ENCODE measurements around the gene PON1. TPM values are rescaled to one million over a fixed set of nuclear protein-coding genes. Genes with fewer than 3 reads are reported as not detected.

PON1 gene
- polyA plus RNA-seq, 2 donors: not detected

DNA sequence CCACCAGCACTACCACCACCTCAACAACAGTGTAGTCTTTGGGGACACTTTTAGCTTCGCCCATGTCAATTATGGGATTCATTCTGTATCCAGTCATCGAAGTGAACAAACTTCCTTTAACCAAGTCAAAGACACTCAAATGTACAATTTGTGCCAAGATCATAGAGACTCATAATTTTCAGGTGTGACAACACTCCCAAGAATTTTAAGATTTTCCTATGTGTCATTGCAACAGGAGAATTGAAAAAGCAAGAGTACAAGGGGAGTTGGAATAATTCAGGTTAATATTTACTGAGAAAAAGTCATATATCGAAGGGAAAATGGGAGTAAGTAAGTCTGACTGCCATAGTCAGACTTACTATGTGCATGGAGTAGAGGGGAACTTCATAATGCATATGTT is 26.2 kb downstream of the PON1 start:
- no peaks in the 10 kb centered on the region for H3K9me3 ChIP-seq (ENCODE audit: control insufficient read depth in 2 of 2, insufficient read depth in 1 of 2, low read depth in 1 of 2, low read length in 1 of 2)
- 90 to 93% methylated on average over 3 of the region's 3 CpGs for WGBS, 2 donors
- no peaks in the 10 kb centered on the region for H3K27me3 ChIP-seq (ENCODE audit: control insufficient read depth in 1 of 2, insufficient read depth in 2 of 2, low read length in 2 of 2)
- no peak overlapping the region for H3K27ac ChIP-seq (ENCODE audit: low read depth in 2 of 2, low read length in 1 of 2)
- no peak overlapping the region for H3K4me3 ChIP-seq (ENCODE audit: low read depth in 1 of 2, low read length in 2 of 2)
- H3K4me1 ChIP-seq (ENCODE audit: control insufficient read depth in 2 of 2, insufficient read depth in 2 of 2, low read length in 1 of 2): no peaks in the 10 kb centered on the region
- H3K36me3 ChIP-seq (ENCODE audit: control insufficient read depth in 2 of 2, insufficient read depth in 2 of 2, low read length in 1 of 2): no peaks in the 10 kb centered on the region

DNA sequence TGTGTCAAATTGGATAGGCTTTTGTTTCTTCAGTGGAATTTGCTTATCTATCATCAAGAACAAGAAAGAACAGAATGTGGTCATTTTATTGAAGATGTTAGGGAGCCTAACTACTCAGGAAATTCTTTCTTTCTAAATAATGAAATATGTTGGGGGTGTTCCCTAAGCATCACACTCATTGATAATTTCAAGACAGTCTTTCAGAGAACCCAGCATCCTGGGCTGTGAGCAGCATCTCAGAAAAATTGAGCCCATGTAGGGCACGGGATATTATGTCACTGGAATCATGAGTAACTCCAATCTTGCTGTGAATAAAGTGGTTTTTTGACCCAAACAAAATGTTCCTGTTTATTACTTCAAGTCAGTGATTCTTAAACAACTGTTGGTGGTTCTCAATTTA is 27.3 kb downstream of the PON1 start:
- H3K36me3 ChIP-seq (ENCODE audit: control insufficient read depth in 2 of 2, insufficient read depth in 2 of 2, low read length in 1 of 2): no peaks in the 10 kb centered on the region
- H3K27ac ChIP-seq (ENCODE audit: low read depth in 2 of 2, low read length in 1 of 2): no peak overlapping the region
- no peaks in the 10 kb centered on the region for H3K9me3 ChIP-seq (ENCODE audit: control insufficient read depth in 2 of 2, insufficient read depth in 1 of 2, low read depth in 1 of 2, low read length in 1 of 2)
- no peak overlapping the region for H3K4me3 ChIP-seq (ENCODE audit: low read depth in 1 of 2, low read length in 2 of 2)
- H3K27me3 ChIP-seq (ENCODE audit: control insufficient read depth in 1 of 2, insufficient read depth in 2 of 2, low read length in 2 of 2): no peaks in the 10 kb centered on the region
- no peaks in the 10 kb centered on the region for H3K4me1 ChIP-seq (ENCODE audit: control insufficient read depth in 2 of 2, insufficient read depth in 2 of 2, low read length in 1 of 2)
- WGBS, 2 donors: 67 to 69% methylated on average over 1 of the region's 1 CpG

DNA sequence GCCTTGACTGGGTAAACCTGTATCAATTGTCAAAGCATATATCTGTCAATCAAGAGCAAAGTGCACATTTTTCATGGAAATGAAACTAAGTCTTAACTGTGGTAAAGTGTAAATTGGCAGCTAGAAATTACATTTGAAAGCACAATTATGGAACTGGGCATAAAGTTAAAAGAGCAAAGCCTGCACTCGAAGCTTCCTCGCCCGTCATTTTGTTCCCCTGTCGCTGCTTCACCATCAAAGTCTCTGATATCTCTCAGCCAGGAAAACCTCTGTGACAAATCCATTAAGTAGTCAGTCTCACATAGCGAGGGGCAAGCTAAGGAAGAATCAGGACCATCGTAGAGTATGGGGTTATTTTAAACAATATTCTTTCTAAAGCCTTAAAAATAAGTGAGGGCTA is 27.9 kb downstream of the PON1 start:
- WGBS, 2 donors: 88 to 94% methylated on average over 6 of the region's 6 CpGs
- Histone ChIP-seq H3K27me3 (ENCODE audit: control insufficient read depth in 1 of 2, insufficient read depth in 2 of 2, low read length in 2 of 2) (no peaks in the 10 kb centered on the region), H3K9me3 (ENCODE audit: control insufficient read depth in 2 of 2, insufficient read depth in 1 of 2, low read depth in 1 of 2, low read length in 1 of 2) (no peaks in the 10 kb centered on the region), H3K4me1 (ENCODE audit: control insufficient read depth in 2 of 2, insufficient read depth in 2 of 2, low read length in 1 of 2) (no peaks in the 10 kb centered on the region), H3K4me3 (ENCODE audit: low read depth in 1 of 2, low read length in 2 of 2) (no peak overlapping the region), H3K27ac (ENCODE audit: low read depth in 2 of 2, low read length in 1 of 2) (no peak overlapping the region), H3K36me3 (ENCODE audit: control insufficient read depth in 2 of 2, insufficient read depth in 2 of 2, low read length in 1 of 2) (no peaks in the 10 kb centered on the region)

DNA sequence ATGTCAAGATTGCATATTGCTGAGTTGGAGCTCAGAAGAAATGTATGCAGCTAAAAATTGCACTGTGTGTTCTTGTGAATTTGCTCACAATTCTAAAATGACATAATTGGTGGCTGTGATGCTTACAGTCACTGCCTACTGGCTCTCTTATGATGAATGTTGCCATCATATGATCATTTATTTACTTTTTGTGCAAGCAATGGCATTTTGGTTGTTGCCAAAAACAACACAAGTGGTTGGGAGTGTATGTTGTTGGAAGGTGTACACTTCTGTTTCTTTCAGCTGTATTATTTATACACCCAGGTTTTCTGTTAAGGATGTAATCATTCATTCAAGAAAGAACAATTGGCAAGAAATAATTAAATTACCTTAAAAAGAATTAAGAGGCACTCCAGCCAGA is 28.9 kb downstream of the PON1 start:
- H3K9me3 ChIP-seq (ENCODE audit: control insufficient read depth in 2 of 2, insufficient read depth in 1 of 2, low read depth in 1 of 2, low read length in 1 of 2): no peaks in the 10 kb centered on the region
- H3K4me3 ChIP-seq (ENCODE audit: low read depth in 1 of 2, low read length in 2 of 2): no peak overlapping the region
- H3K4me1 ChIP-seq (ENCODE audit: control insufficient read depth in 2 of 2, insufficient read depth in 2 of 2, low read length in 1 of 2): no peaks in the 10 kb centered on the region
- no peak overlapping the region for H3K27ac ChIP-seq (ENCODE audit: low read depth in 2 of 2, low read length in 1 of 2)
- no peaks in the 10 kb centered on the region for H3K27me3 ChIP-seq (ENCODE audit: control insufficient read depth in 1 of 2, insufficient read depth in 2 of 2, low read length in 2 of 2)
- H3K36me3 ChIP-seq (ENCODE audit: control insufficient read depth in 2 of 2, insufficient read depth in 2 of 2, low read length in 1 of 2): no peaks in the 10 kb centered on the region

DNA sequence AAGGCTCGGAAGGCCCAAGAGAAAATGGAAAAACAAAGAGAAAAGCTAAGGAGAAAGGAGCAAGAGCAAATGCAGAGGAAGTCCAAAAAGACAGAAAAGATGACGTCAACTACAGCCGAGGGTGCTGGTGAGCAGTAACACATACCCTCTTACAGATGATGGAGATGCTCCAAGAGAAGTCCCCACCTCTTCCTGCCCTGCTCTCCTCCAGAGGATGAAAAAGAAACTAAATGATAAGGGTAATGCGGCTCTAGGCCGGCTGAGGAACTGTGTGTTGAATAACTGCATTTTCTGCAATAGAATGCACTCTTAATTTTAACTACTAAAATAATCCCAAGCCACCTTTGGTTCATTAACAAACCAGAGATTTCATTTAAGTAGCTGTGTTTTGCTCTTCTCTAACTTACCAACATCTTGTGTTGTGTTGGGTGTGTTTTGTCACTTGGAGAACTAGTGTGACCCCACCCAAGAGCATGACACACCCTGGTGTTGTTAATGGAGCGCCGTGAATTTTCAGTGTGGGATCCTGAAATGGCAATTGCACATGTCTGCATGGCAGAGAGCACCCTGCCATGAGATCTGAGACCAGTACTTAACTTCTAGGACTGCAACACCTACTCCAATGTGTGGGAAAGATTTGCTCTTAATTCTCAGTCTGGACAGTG is 34.0 kb downstream of the PON1 start:
- no peak overlapping the region for H3K27ac ChIP-seq (ENCODE audit: low read depth in 2 of 2, low read length in 1 of 2)
- no peaks in the 10 kb centered on the region for H3K4me1 ChIP-seq (ENCODE audit: control insufficient read depth in 2 of 2, insufficient read depth in 2 of 2, low read length in 1 of 2)
- H3K4me3 ChIP-seq (ENCODE audit: low read depth in 1 of 2, low read length in 2 of 2): no peak overlapping the region
- no peaks in the 10 kb centered on the region for H3K27me3 ChIP-seq (ENCODE audit: control insufficient read depth in 1 of 2, insufficient read depth in 2 of 2, low read length in 2 of 2)
- no peaks in the 10 kb centered on the region for H3K9me3 ChIP-seq (ENCODE audit: control insufficient read depth in 2 of 2, insufficient read depth in 1 of 2, low read depth in 1 of 2, low read length in 1 of 2)
- no peaks in the 10 kb centered on the region for H3K36me3 ChIP-seq (ENCODE audit: control insufficient read depth in 2 of 2, insufficient read depth in 2 of 2, low read length in 1 of 2)
- 92 to 95% methylated on average over 7 of the region's 7 CpGs for WGBS, 2 donors

DNA sequence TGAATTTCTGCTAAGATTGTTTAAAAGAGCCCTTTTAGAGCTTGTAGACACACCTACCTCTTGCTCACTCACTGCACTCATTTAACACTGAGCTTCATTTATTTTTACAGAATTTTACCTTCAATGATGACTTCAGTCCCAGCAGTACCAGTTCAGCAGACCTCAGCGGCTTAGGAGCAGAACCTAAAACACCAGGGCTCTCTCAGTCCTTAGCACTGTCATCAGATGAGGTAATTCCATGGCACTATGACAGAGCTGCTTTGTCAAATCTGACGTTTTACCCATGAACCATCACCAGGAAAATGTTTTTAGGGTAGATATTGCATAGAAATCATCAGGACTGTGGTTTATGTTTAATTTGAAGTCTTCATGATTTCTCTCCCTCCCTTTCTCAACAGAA is 38.2 kb downstream of the PON1 start:
- 55 to 67% methylated on average over 2 of the region's 2 CpGs for WGBS, 2 donors
- Histone ChIP-seq H3K36me3 (ENCODE audit: control insufficient read depth in 2 of 2, insufficient read depth in 2 of 2, low read length in 1 of 2) (no peaks in the 10 kb centered on the region), H3K4me1 (ENCODE audit: control insufficient read depth in 2 of 2, insufficient read depth in 2 of 2, low read length in 1 of 2) (no peaks in the 10 kb centered on the region), H3K4me3 (ENCODE audit: low read depth in 1 of 2, low read length in 2 of 2) (no peak overlapping the region), H3K27me3 (ENCODE audit: control insufficient read depth in 1 of 2, insufficient read depth in 2 of 2, low read length in 2 of 2) (no peaks in the 10 kb centered on the region), H3K27ac (ENCODE audit: low read depth in 2 of 2, low read length in 1 of 2) (no peak overlapping the region), H3K9me3 (ENCODE audit: control insufficient read depth in 2 of 2, insufficient read depth in 1 of 2, low read depth in 1 of 2, low read length in 1 of 2) (no peaks in the 10 kb centered on the region)

DNA sequence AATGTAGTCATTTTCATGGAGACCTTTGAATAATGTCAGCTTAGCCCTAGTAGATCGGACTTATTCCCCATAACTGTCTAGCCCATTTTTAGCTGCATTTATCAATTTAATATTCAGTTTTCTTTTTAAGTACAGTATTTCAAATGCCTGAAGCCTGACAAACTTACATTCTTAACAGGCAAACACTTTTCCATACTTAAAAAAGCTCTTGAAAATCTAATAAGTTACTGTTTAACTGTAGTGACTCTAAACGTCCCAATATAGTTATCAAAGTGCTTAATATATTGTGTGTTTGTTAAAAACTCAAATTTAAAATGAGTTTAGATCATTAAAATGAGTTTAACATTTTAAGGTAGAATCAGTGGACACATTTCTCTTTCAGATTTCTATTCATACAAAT is 44.9 kb downstream of the PON1 start:
- 61 to 65% methylated on average over 2 of the region's 2 CpGs for WGBS, 2 donors
- Histone ChIP-seq H3K9me3 (ENCODE audit: control insufficient read depth in 2 of 2, insufficient read depth in 1 of 2, low read depth in 1 of 2, low read length in 1 of 2) (no peaks in the 10 kb centered on the region), H3K4me1 (ENCODE audit: control insufficient read depth in 2 of 2, insufficient read depth in 2 of 2, low read length in 1 of 2) (no peaks in the 10 kb centered on the region), H3K36me3 (ENCODE audit: control insufficient read depth in 2 of 2, insufficient read depth in 2 of 2, low read length in 1 of 2) (no peaks in the 10 kb centered on the region), H3K4me3 (ENCODE audit: low read depth in 1 of 2, low read length in 2 of 2) (no peak overlapping the region), H3K27me3 (ENCODE audit: control insufficient read depth in 1 of 2, insufficient read depth in 2 of 2, low read length in 2 of 2) (no peaks in the 10 kb centered on the region), H3K27ac (ENCODE audit: low read depth in 2 of 2, low read length in 1 of 2) (no peak overlapping the region)

DNA sequence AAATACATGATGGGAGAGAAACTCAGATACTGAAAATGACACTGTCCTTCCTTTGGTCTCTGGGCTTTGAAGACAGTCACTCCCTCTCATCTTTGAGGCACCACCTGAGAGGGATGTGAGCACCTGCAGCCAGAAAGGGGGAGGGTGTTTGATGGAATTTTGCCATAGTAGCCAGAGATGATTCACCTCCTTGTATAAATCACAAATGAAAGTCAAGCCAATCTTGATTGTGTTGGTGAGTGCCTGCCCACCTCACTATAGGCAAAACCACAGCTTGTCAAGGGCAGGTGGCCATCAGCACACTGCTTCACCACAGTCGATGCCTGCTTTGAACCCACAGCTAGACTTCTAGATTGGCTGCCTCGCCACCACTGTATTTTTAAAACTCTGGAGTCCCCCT is 48.2 kb downstream of the PON1 start:
- Histone ChIP-seq H3K27ac (ENCODE audit: low read depth in 2 of 2, low read length in 1 of 2) (no peak overlapping the region), H3K36me3 (ENCODE audit: control insufficient read depth in 2 of 2, insufficient read depth in 2 of 2, low read length in 1 of 2) (no peaks in the 10 kb centered on the region)
- 77 to 86% methylated on average over 2 of the region's 2 CpGs for WGBS, 2 donors

DNA sequence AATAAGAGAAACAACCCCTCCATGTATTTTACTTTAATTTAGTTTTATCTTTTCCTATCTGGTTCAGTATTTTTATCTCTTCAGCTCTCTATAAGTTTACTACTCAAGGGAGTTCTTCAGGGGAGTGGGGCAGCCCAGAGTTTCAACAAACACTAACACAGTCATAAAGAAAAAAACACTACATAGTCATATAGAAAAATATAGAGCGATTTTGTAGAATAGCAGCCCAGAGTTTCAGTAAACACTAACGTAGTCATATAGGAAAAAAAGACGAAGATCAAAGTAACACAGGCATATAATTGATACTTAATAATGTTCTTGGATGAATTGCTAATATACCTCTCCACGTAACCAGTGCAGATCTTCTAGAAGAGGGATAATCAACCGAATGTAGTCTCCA is 54.7 kb downstream of the PON1 start:
- Histone ChIP-seq H3K27me3 (ENCODE audit: control insufficient read depth in 1 of 2, insufficient read depth in 2 of 2, low read length in 2 of 2) (no peaks in the 10 kb centered on the region), H3K4me1 (ENCODE audit: control insufficient read depth in 2 of 2, insufficient read depth in 2 of 2, low read length in 1 of 2) (no peaks in the 10 kb centered on the region), H3K36me3 (ENCODE audit: control insufficient read depth in 2 of 2, insufficient read depth in 2 of 2, low read length in 1 of 2) (no peaks in the 10 kb centered on the region), H3K9me3 (ENCODE audit: control insufficient read depth in 2 of 2, insufficient read depth in 1 of 2, low read depth in 1 of 2, low read length in 1 of 2) (no peaks in the 10 kb centered on the region), H3K27ac (ENCODE audit: low read depth in 2 of 2, low read length in 1 of 2) (no peak overlapping the region), H3K4me3 (ENCODE audit: low read depth in 1 of 2, low read length in 2 of 2) (no peak overlapping the region)
- 80 to 88% methylated on average over 5 of the region's 5 CpGs for WGBS, 2 donors

More for the DNA sequence above, 48.2 kb downstream of the PON1 start:
- H3K4me1 ChIP-seq (ENCODE audit: control insufficient read depth in 2 of 2, insufficient read depth in 2 of 2, low read length in 1 of 2): no peaks in the 10 kb centered on the region
- H3K27me3 ChIP-seq (ENCODE audit: control insufficient read depth in 1 of 2, insufficient read depth in 2 of 2, low read length in 2 of 2): no peaks in the 10 kb centered on the region
- H3K9me3 ChIP-seq (ENCODE audit: control insufficient read depth in 2 of 2, insufficient read depth in 1 of 2, low read depth in 1 of 2, low read length in 1 of 2): no peaks in the 10 kb centered on the region
- H3K4me3 ChIP-seq (ENCODE audit: low read depth in 1 of 2, low read length in 2 of 2): no peak overlapping the region

DNA sequence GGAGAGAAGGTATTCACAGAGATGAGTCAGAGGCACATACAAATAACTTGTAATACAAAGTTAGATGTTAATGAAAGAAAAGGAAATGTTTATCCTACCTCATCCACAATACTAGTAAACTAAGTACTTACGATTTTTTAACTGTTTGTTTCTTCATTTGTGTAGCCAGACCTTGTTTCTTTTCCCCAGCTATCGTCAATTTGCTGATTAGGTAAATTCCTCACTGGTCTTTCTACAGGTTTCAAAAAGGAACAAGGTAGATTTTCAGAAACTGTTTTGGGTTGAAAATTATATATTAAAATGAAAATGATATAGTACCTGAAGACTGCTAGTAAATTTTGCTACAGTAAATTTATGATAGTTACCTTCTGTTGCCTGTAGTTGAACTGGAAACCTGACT is 56.6 kb downstream of the PON1 start:
- WGBS, 2 donors: 72 to 75% methylated on average over 2 of the region's 2 CpGs
- H3K9me3 ChIP-seq (ENCODE audit: control insufficient read depth in 2 of 2, insufficient read depth in 1 of 2, low read depth in 1 of 2, low read length in 1 of 2): no peaks in the 10 kb centered on the region
- H3K27ac ChIP-seq (ENCODE audit: low read depth in 2 of 2, low read length in 1 of 2): no peak overlapping the region
- no peaks in the 10 kb centered on the region for H3K4me1 ChIP-seq (ENCODE audit: control insufficient read depth in 2 of 2, insufficient read depth in 2 of 2, low read length in 1 of 2)
- H3K36me3 ChIP-seq (ENCODE audit: control insufficient read depth in 2 of 2, insufficient read depth in 2 of 2, low read length in 1 of 2): no peaks in the 10 kb centered on the region
- H3K4me3 ChIP-seq (ENCODE audit: low read depth in 1 of 2, low read length in 2 of 2): no peak overlapping the region
- no peaks in the 10 kb centered on the region for H3K27me3 ChIP-seq (ENCODE audit: control insufficient read depth in 1 of 2, insufficient read depth in 2 of 2, low read length in 2 of 2)

Measured in esophagus (tissue), 2 donors.